NCI-H1048 (cell line): ENCODE data around the gene PRRC2A.

Experiments used
- DNase-seq: peaks from one replicate; lab custom pipeline; 2025; lab: John Stamatoyannopoulos, UW

Gene PRRC2A

DNA sequence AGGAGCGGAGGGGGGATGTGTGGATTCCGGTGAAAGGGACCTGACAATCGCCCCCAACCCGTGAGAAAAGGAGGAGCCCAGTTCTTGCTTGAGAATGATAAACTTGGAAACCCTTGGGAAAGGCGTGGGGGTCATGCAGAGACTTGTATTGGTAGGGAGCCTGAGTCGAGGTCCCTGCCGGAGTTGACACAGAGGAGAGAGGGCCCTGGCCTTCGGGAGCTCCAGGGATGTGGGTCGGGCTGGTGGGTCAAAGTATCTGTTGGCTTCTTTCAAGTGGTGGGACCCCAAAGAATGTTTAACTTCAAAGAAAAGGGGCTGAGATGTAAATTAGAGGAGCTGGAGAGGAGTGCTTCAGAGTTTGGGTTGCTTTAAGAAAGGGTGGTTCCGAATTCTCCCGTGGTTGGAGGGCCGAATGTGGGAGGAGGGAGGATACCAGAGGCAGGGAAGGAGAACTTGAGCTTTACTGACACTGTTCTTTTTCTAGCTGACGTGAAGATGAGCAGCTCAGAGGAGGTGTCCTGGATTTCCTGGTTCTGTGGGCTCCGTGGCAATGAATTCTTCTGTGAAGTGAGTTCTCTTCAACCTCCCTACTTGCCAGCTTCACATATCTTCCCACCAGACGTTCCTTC is 45.9 kb downstream of the PRRC2A start:
- no peak for DNase-seq

DNA sequence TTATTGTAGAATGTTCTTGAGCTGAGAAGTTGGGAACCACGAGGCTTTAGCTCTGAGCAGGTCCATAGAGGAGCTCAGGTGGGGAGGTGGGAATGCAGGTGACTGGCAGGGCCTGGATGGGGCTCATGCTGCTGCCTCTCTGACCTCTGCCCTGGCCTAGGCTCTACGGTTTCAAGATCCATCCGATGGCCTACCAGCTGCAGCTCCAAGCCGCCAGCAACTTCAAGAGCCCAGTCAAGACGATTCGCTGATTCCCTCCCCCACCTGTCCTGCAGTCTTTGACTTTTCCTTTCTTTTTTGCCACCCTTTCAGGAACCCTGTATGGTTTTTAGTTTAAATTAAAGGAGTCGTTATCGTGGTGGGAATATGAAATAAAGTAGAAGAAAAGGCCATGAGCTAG is 49.2 kb downstream of the PRRC2A start, which contains the start of gene LY6G5B:
TSS of gene LY6G5B (plus strand) at position 301 of the 400 bp plus-strand sequence. CDS start 975 bp downstream, outside the sequence.
- no peak for DNase-seq

DNA sequence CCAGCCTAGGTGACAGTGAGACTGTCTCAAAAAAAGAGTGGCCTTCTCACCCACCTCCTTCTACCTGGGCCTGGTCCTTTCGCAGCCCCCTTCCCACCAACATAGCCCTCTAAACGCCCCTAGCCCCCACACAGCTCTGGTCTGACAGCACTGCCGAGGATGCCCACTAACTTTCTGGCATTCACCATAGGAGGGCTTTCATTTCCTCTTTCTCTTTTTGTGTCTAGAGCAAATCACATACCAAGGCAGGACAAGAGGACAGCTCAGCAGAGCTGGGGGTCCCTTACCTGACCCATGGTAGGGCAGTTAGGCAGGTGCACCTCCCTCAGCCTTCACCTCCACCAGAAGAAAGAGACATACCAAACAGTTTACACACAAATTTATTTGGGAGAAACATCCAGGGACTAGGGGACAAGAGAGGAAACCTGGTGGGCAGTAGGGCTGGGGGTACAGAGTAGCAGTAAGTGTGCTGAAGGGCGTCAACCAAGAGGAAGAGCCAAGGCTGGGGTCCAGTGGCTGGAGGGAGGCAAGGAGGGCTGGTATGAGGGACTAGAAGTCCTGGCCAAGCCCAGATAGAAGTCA is 55.9 kb downstream of the PRRC2A start:
- no peak for DNase-seq

DNA sequence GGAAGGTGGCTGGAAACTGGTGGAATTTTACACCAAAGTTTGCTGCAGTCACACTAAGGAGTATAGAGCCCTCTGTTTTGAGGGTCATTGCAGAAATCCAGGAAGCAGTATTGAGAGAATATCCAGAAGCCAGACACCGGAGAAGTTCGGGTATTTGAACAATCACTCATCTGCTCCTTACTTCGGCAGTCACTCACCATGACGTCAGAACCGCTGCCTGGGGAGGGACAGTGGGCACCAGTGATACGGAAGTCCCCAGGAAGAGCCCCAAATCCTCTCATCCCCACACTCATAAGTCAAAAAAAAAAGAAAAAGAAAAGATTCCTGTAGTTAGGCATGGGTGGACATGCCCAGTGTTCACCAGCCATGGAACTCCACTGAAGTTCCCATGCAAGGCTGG is 56.4 kb downstream of the PRRC2A start:
- DNase-seq = no peak

DNA sequence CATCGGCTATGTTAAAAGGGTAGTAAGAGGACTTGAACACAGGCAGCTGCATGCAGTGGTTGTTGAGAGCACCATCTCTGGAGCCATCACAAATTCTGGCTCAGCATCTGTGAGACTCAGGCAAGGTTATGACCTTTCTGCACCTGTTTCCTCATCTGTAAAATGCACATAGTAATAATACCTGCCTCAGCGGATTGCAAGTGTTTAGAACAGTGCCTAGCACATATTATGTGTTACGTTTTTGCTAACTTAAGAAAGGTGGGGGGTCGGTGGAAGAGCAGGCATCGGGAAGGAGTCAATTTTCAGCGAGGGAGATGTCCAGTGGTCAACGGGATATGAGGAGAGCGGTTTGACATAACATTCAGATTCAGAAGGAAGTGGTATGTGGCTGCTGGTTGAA is 57.4 kb downstream of the PRRC2A start:
- DNase-seq = no peak

DNA sequence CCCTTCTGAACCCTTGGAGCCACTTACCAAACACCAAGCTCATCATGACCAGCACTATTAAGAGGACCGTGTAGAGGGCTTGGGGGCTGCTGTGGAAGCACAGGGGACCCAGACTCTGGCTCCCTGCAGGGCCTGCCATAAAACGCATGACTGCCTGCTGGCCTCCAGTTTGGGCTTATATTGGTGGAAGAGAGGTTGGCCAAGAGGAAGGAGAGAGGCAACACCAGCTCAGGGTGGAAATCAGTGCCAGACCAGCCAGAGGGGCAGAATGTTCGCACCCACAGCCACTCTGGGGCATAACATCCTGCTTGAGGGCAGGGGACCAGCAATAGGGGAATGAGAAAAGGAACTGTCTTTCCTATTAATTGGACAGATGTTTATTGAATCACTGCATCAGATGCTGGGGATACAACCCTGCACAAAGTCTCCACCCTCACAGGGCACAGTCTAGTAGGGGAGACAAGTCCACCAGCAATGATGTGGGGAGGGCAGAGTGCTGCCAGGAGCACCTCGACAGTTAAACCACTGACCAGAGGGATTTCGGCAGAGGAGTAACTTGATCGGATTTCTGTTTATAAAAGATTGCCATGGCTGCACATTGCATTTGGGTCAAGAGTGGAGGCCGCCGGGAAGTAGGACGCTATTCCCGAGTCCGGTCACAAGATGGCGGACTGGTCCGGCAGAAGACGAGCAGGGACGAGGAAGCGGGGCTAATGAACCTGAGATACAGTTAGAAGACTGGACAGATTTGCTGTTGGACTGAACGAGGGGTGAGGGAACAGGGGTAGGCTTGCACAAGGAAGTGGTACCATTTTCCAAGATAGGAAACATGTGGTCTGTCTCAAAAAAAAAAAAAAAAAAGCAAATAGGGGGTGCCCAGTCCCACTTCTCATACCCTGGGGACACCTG is 60.0 kb downstream of the PRRC2A start, which contains the start of gene LY6G5C:
TSS of gene LY6G5C (minus strand) at position 842 of the 909 bp plus-strand sequence. CDS start at position 148, 694 bp downstream.
- no peak for DNase-seq

DNA sequence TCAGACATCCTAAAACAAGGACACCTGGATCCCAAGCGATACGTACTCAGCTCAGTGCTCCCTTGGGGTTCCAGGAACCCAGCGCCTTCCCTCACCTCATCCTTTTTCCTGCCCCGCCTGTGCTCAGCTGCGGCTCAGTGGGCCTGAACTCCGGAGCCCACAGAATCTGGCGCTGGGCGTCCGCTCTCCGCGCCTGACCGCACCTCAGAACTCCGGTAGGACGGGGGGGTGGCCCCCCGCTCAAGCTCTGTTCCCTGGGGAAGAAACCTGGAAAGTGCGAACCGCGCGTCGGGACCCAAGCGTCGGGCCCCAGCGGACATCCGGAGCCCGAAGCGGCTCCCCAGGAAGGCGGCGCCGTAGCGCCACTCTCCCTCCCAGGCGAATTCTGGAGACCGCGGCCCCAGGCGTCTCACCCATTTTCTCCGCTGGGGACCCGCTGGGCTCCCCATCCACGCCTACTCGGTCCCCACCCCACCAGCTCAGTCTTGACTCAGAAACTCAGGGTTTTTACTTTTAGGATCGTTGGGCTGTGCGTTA is 60.7 kb downstream of the PRRC2A start:
- no peak for DNase-seq

DNA sequence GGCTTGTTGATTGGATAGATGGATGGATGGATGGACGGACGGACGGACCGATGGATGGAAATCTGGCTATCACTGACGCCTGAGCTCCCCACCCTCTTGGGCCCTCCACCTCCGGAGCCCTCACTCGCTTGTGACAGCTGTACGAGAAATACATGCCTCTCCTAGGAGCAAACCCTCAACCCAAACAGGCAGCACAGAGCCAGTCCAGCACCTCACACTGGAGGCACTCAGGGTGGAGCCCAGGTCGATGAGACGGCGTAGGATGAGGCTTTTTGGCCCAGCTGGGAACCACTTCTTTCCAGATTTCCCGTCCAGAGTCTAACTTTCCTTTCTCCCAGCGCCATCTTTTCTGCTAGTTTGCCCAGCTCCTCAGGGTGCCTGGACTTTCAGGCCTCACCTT is 63.1 kb downstream of the PRRC2A start:
- DNase-seq = no peak

DNA sequence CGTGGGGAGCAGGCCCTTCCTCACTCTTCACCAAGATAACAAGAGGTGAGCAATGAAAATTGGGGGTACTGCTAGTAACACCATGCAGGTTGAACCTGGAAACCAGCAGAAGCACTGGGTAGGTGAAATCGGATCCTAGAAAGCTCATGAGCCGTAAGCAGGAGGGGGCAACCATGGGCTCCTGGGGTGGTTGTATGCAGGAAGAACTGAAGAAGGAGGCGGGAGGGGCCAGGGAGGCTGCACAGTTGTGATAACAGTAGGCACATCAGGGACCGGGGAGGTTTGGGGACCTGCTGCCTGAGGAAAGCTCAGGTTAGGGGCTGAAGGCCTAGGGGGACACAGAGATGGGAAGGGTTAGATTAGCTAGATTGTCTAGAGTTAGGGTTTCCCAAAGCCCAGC is 66.0 kb downstream of the PRRC2A start:
- DNase-seq = no peak

DNA sequence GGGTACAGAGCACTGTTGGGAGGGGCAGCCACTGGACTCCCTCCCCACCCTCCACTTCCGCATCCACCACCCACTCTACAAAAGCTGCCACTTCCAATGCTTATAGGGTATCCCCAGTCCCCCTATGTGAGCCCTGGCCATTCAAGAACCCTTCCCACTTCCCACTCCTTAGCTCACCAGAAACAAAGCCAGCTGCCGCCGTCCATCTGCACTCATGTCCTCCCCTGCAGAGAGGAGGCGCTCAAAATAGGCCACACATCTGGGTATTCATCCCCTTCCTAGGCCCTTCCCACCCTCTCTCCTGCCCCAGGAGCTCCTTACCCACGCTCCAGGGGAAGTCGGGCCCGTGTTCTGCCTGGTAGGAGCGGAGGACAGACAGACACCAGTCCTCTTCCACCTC is 66.8 kb downstream of the PRRC2A start:
- DNase-seq = no peak
